ENCODE measurements around the gene TRIO. TPM values are rescaled to one million over a fixed set of nuclear protein-coding genes. Genes with fewer than 3 reads are reported as not detected.
A peak's percentile ranks its signal among the peaks of the same experiment; 100 is the strongest.

TRIO gene
- total RNA-seq, 1 experiment from 2014 or later, result 88.8 TPM

GRCh38 chr5:14234204-14234603 is 91.1 kb downstream of the TRIO start:
- no peak overlapping the region for H3K4me3 Mint-ChIP-seq
- DNase-seq (ENCODE audit: low spot score), result no peak

DNA sequence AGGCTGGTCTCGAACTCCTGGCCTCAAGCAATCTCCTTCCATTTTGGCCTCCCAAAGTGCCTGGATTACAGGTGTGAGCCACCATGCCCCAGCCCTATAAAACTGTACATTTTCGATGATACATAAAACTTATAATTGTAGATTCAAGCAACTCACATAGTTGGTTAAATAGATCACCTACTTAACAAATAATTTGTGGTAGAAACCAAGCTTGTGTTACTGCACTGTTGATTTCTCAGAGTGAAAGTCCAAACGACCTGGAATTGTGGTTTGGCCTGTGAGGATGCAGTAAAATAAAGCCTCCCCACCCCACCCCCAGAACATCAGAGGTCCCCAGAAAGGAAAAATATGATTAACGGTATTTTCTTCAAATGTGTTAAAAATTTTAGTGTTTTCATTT is 92.7 kb downstream of the TRIO start:
- ChIA-PET CTCF (no interaction called here), POLR2A (no interaction called here)
- H3K9me3 Mint-ChIP-seq, result no peaks in the 10 kb centered on the region
- ATAC-seq, result no peak
- H3K27me3 Mint-ChIP-seq (ENCODE audit: low read depth), result no peaks in the 10 kb centered on the region
- H3K4me1 Mint-ChIP-seq, result peaks cover 71% of the 10 kb centered on the region
- no peak overlapping the region for H3K27ac Mint-ChIP-seq
- no peak for DNase-seq (ENCODE audit: low spot score)
- H3K36me3 Mint-ChIP-seq, result no peaks in the 10 kb centered on the region
- H3K4me3 Mint-ChIP-seq, result no peak overlapping the region
- TF ChIP-seq FOXP4 (CRISPR knock-in tag; IDR thresholded peaks at IDR 0.05), result no peak
- TF ChIP-seq ATF3 (CRISPR knock-in tag; conservative IDR thresholded peaks at IDR 0.05), result no peak
- no peak for TF ChIP-seq NR2C2 (CRISPR knock-in tag; IDR thresholded peaks at IDR 0.05)
- no peak for TF ChIP-seq ZNF232 (CRISPR knock-in tag; IDR thresholded peaks at IDR 0.05)
- no peak for TF ChIP-seq ZSCAN18 (CRISPR knock-in tag; IDR thresholded peaks at IDR 0.05)
- TF ChIP-seq ZNF263 (CRISPR knock-in tag; IDR thresholded peaks at IDR 0.05; ENCODE audit: low read depth), result no peak
- no peak for TF ChIP-seq ZNF121 (CRISPR knock-in tag; IDR thresholded peaks at IDR 0.05)
- no peak for TF ChIP-seq ZNF423 (CRISPR knock-in tag; IDR thresholded peaks at IDR 0.05)

More at GRCh38 chr5:14234204-14234603, 91.1 kb downstream of the TRIO start:
- ChIA-PET POLR2A (no interaction called here), CTCF (interaction anchor here (1.0 kb wide), 1 partner anchor 24 kb away, joined by 3 read pairs; no protein-coding TSS in a partner anchor)
- no peak for TF ChIP-seq ZSCAN18 (CRISPR knock-in tag; IDR thresholded peaks at IDR 0.05)
- TF ChIP-seq ZNF425 (CRISPR knock-in tag; conservative IDR thresholded peaks at IDR 0.05), result no peak
- no peak for TF ChIP-seq MLX (CRISPR knock-in tag; IDR thresholded peaks at IDR 0.05)
- TF ChIP-seq NR1H2 (CRISPR knock-in tag; IDR thresholded peaks at IDR 0.05), result no peak
- TF ChIP-seq ZNF219 (CRISPR knock-in tag; IDR thresholded peaks at IDR 0.05; ENCODE audit: borderline replicate concordance), result no peak
- TF ChIP-seq RORB (CRISPR knock-in tag; IDR thresholded peaks at IDR 0.05), result no peak
- TF ChIP-seq ATF3 (CRISPR knock-in tag; conservative IDR thresholded peaks at IDR 0.05), result no peak
- TF ChIP-seq, protein P1, sequence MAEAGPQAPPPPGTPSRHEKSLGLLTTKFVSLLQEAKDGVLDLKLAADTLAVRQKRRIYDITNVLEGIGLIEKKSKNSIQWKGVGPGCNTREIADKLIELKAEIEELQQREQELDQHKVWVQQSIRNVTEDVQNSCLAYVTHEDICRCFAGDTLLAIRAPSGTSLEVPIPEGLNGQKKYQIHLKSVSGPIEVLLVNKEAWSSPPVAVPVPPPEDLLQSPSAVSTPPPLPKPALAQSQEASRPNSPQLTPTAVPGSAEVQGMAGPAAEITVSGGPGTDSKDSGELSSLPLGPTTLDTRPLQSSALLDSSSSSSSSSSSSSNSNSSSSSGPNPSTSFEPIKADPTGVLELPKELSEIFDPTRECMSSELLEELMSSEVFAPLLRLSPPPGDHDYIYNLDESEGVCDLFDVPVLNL (CRISPR knock-in tag; IDR thresholded peaks at IDR 0.05; ENCODE audit: borderline replicate concordance, low read depth), result no peak
- no peak for TF ChIP-seq NR3C1 (CRISPR knock-in tag; conservative IDR thresholded peaks at IDR 0.05; ENCODE audit: low read depth)
- TF ChIP-seq ZNF121 (CRISPR knock-in tag; IDR thresholded peaks at IDR 0.05), result no peak
- TF ChIP-seq NFE2L1 (CRISPR knock-in tag; IDR thresholded peaks at IDR 0.05), result no peak
- no peak for TF ChIP-seq SMAD3 (CRISPR knock-in tag; IDR thresholded peaks at IDR 0.05; ENCODE audit: borderline replicate concordance)
- TF ChIP-seq NFYB (CRISPR knock-in tag; conservative IDR thresholded peaks at IDR 0.05; ENCODE audit: low read depth), result no peak
- TF ChIP-seq PRRX2 (CRISPR knock-in tag; IDR thresholded peaks at IDR 0.05), result no peak
- TF ChIP-seq HMGA2 (CRISPR knock-in tag; IDR thresholded peaks at IDR 0.05), result no peak
- TF ChIP-seq ETV6 (CRISPR knock-in tag; IDR thresholded peaks at IDR 0.05), result no peak
- TF ChIP-seq USF2 (CRISPR knock-in tag; IDR thresholded peaks at IDR 0.05), result no peak
- no peak for TF ChIP-seq JUN (CRISPR knock-in tag; IDR thresholded peaks at IDR 0.05)
- no peak for ATAC-seq
- Mint-ChIP-seq H3K4me1 (peaks cover 72% of the 10 kb centered on the region), H3K27ac (peak overlapping the region; percentile 77), H3K9me3 (no peaks in the 10 kb centered on the region), H3K27me3 (ENCODE audit: low read depth) (no peaks in the 10 kb centered on the region), H3K36me3 (no peaks in the 10 kb centered on the region)
